Panc1 (cell line): ENCODE data around the gene NUP50. TPM values are rescaled to one million over a fixed set of nuclear protein-coding genes. Genes with fewer than 3 reads are reported as not detected.

Source experiments
- ATAC-seq: fragments of 200-7000 bp; cut with Tn5 transposase; 2 replicates; pipeline ENCODE4 v1.9.1; 2020; ENCODE audit warnings: mild to moderate bottlenecking, moderate library complexity
- BruUV-seq: library from RNA; stranded (reverse); fragments of 400-500 nt; replicated peaks from 2 replicates; lab custom pipeline; 2021; lab: Mats Ljungman, UMichigan
- CTCF ChIA-PET: fragments of 300-600 bp; sonication (Branson Sonifier 250); formaldehyde crosslinking; loops from one replicate; lab custom pipeline; 2022; ENCODE audit warnings: antibody characterized with exemption; lab: Charles Lee
- POLR2A ChIA-PET: fragments of 300-600 bp; sonication (Branson Sonifier 250); formaldehyde crosslinking; loops from one replicate; lab custom pipeline; 2022; ENCODE audit warnings: antibody characterized with exemption; lab: Charles Lee
- DNase-seq: peaks from one replicate; pipeline ENCODE4 v3.0.0-alpha.2; 2010; ENCODE audit warnings: low read depth, low spot score
- H3K27ac ChIP-seq: 2 replicates; pipeline ENCODE4 v1.5.1; 2011; ENCODE audit warnings: mild to moderate bottlenecking, low read length, inconsistent platforms
- H3K27me3 ChIP-seq: fragments of 200-500 bp; sonication (Bioruptor generic); 2 replicates; pipeline ENCODE4 v1.6.0; 2014; ENCODE audit warnings: low read length, inconsistent platforms; ENCODE audit not compliant: control insufficient read depth, insufficient read depth
- H3K36me3 ChIP-seq: fragments of 200-500 bp; sonication (Bioruptor generic); 2 replicates; pipeline ENCODE4 v1.5.1; 2014; ENCODE audit warnings: inconsistent platforms, mild to moderate bottlenecking, low read length, moderate library complexity; ENCODE audit not compliant: control insufficient read depth, insufficient read depth
- H3K4me1 ChIP-seq: 2 replicates; pipeline ENCODE4 v1.5.1; 2011; ENCODE audit warnings: inconsistent platforms, mild to moderate bottlenecking, low read length, moderate library complexity; ENCODE audit not compliant: control insufficient read depth, insufficient read depth
- H3K4me3 ChIP-seq, 2 experiments: 2 replicates each; pipeline ENCODE4 v1.5.1; 2011 to 2012; ENCODE audit warnings: low read depth in 2 of 2, low read length in 2 of 2, mild to moderate bottlenecking in 2 of 2, inconsistent platforms in 1 of 2, moderate library complexity in 1 of 2
- H3K9me3 ChIP-seq: fragments of 200-500 bp; sonication (Bioruptor generic); 2 replicates; pipeline ENCODE4 v1.5.1; 2014; ENCODE audit warnings: low read depth, mild to moderate bottlenecking, inconsistent platforms, low read length, moderate library complexity; ENCODE audit not compliant: control insufficient read depth, insufficient read depth
- CTCF ChIP-seq: fragments of 450-650 bp; IDR thresholded peaks from 2 replicates; pipeline ENCODE4 v1.5.1; 2017; ENCODE audit warnings: mild to moderate bottlenecking
- POLR2AphosphoS5 ChIP-seq: IDR thresholded peaks from 2 replicates; pipeline ENCODE4 v1.6.1; 2012; ENCODE audit warnings: mild to moderate bottlenecking, low read depth, low read length, moderate library complexity
- REST ChIP-seq, 2 experiments: IDR thresholded peaks; 2 replicates each; pipeline ENCODE4 v1.6.1; 2011 to 2012; ENCODE audit warnings: low read depth in 2 of 2, control low read depth in 1 of 2, low read length in 1 of 2, mild to moderate bottlenecking in 1 of 2, moderate library complexity in 1 of 2; ENCODE audit not compliant: insufficient read depth in 1 of 2
- SIN3A ChIP-seq: IDR thresholded peaks from 2 replicates; pipeline ENCODE4 v1.6.1; 2012; ENCODE audit warnings: low read depth, mild to moderate bottlenecking, low read length, moderate library complexity, borderline replicate concordance; ENCODE audit not compliant: insufficient read depth
- TCF7L2 ChIP-seq: IDR thresholded peaks from 2 replicates; pipeline ENCODE4 v1.6.1; 2011; ENCODE audit warnings: mild to moderate bottlenecking, low read depth, low read length, inconsistent platforms
- in situ Hi-C: cut with HindIII; loops from 2 replicates; pipeline ENCODE4 v1.10.0; 2016; ENCODE audit warnings: low sequenced_read_pairs, low pct_unique_long_range_greater_than_20kb
- intact Hi-C: fragments of 100-400 bp; cut with micrococcal nuclease; formaldehyde crosslinking; loops from one replicate; pipeline ENCODE4 v1.10.0; 2022; ENCODE audit not compliant: unreplicated experiment
- total RNA-seq: library from RNA; stranded (reverse); gene quantifications from one replicate; pipeline ENCODE4 v1.2.1, GENCODE V29; 2021; ENCODE audit not compliant: unreplicated experiment

The NUP50 gene
- total RNA-seq, 1 experiment from 2014 or later: 52.1 TPM

- Histone ChIP-seq H3K4me1 (no peaks in the 10 kb centered on the region), H3K4me3 (no peak overlapping the region), H3K27ac (no peak overlapping the region), H3K36me3 (no peaks in the 10 kb centered on the region), H3K27me3 (no peaks in the 10 kb centered on the region), H3K9me3 (peaks cover 1% of the 10 kb centered on the region; the same call in 1 of the 2 replicates)
- CTCF ChIA-PET: no interaction called here
- intact Hi-C loops (no loop called here), in situ Hi-C loops (no loop called here)
- POLR2A ChIA-PET: interaction anchor here (0.7 kb wide), 1 partner anchor 319 kb away, joined by 4 read pairs; no protein-coding TSS in a partner anchor
- no peak for DNase-seq
- ATAC-seq: no peak
- BruUV-seq: no TSS peak
- TF ChIP-seq CTCF (no peak), REST (IDR thresholded peaks at IDR 0.05; ENCODE audit: insufficient read depth in 1 of 2, low read depth in 2 of 2, low read length in 1 of 2) (no peak), POLR2AphosphoS5 (no peak), SIN3A (no peak), TCF7L2 (no peak)
These were observed 33.8 kb upstream of the NUP50 start for GRCh38 chr22:45129703-45130524.

- BruUV-seq: no TSS peak
- Histone ChIP-seq H3K9me3 (peaks cover 3% of the 10 kb centered on the region; the same call in 1 of the 2 replicates), H3K4me1 (no peaks in the 10 kb centered on the region), H3K4me3 (no peak overlapping the region), H3K27me3 (no peaks in the 10 kb centered on the region), H3K27ac (no peak overlapping the region), H3K36me3 (no peaks in the 10 kb centered on the region)
- in situ Hi-C loops (no loop called here), intact Hi-C loops (no loop called here)
- DNase-seq (no peak), ATAC-seq (no peak)
- ChIA-PET POLR2A (no interaction called here), CTCF (no interaction called here)
- TF ChIP-seq CTCF: no peak
- no peak for TF ChIP-seq TCF7L2
- no peak for TF ChIP-seq REST (IDR thresholded peaks at IDR 0.05; ENCODE audit: insufficient read depth in 1 of 2, low read depth in 2 of 2, low read length in 1 of 2)
These were observed 32.8 kb upstream of the NUP50 start for GRCh38 chr22:45130891-45131290.
